GM12878 (cell line): ENCODE results near the gene DLL1.

Source experiments
- BHLHE40 ChIP-seq, 2 experiments: fragments of 450-650 bp in 1 of 2; IDR thresholded peaks; 2 replicates each; pipeline ENCODE4 v1.6.1; 2011 to 2017; ENCODE audit warnings: low read depth in 2 of 2, borderline replicate concordance in 1 of 2, improper control_type of control experiment in 1 of 2, low read length in 1 of 2, mild to moderate bottlenecking in 1 of 2
- BRCA1 ChIP-seq: IDR thresholded peaks from 2 replicates; pipeline ENCODE4 v1.6.1; 2011; ENCODE audit warnings: low read depth, low read length, improper control_type of control experiment
- EZH2 ChIP-seq: IDR thresholded peaks from 2 replicates; pipeline ENCODE4 v1.6.1; 2012; ENCODE audit warnings: low read depth, mild to moderate bottlenecking, control low read depth, inconsistent platforms, low read length, borderline replicate concordance; ENCODE audit not compliant: control insufficient read depth
- FOS ChIP-seq: IDR thresholded peaks from 3 replicates; pipeline ENCODE4 v1.6.1; 2011; ENCODE audit warnings: borderline replicate concordance; ENCODE audit not compliant: insufficient read length; ENCODE audit errors: extremely low read depth
- HDAC6 ChIP-seq: fragments of 200-600 bp; sonication (generic); IDR thresholded peaks from one replicate; pipeline ENCODE4 v1.8.0; 2017; ENCODE audit warnings: antibody characterized with exemption; ENCODE audit not compliant: unreplicated experiment
- MXI1 ChIP-seq: fragments of 150-350 bp; IDR thresholded peaks from 2 replicates; pipeline ENCODE4 v1.6.1; 2011; ENCODE audit warnings: low read depth, mild to moderate bottlenecking, inconsistent platforms, low read length, improper control_type of control experiment
- POLR2A ChIP-seq: IDR thresholded peaks from 2 replicates; pipeline ENCODE4 v1.6.1; 2011; ENCODE audit warnings: low read depth, mild to moderate bottlenecking, low read length
- RAD21 ChIP-seq: IDR thresholded peaks from 2 replicates; pipeline ENCODE4 v1.6.1; 2011; ENCODE audit warnings: mild to moderate bottlenecking, low read depth, low read length, moderate library complexity; ENCODE audit not compliant: insufficient read depth
- RCOR1 ChIP-seq: conservative IDR thresholded peaks from 2 replicates; pipeline ENCODE4 v1.6.1; 2012; ENCODE audit warnings: low read depth, low read length, improper control_type of control experiment
- TF ChIP-seq, protein P1 (sequence below), 3 experiments: IDR thresholded peaks in 2 of 3; conservative IDR thresholded peaks in 1 of 3; 2 replicates each; pipeline ENCODE4 v1.5.1; 2011; ENCODE audit warnings: low read depth in 3 of 3, low read length in 3 of 3, mild to moderate bottlenecking in 3 of 3, control low read depth in 2 of 3, moderate library complexity in 2 of 3, inconsistent platforms in 1 of 3, mixed read lengths in 1 of 3; ENCODE audit not compliant: control insufficient read depth in 2 of 3, insufficient read depth in 1 of 3; ENCODE audit errors: extremely low read depth in 1 of 3
- TF ChIP-seq, protein P2 (sequence below): IDR thresholded peaks from 2 replicates; pipeline ENCODE4 v1.6.1; 2011; ENCODE audit warnings: borderline replicate concordance, low read depth, mild to moderate bottlenecking, moderate library complexity, mixed read lengths, low read length; ENCODE audit not compliant: insufficient read depth; ENCODE audit errors: extremely low read length
- TF ChIP-seq, protein P3 (sequence below): fragments of 450-650 bp; IDR thresholded peaks from 2 replicates; pipeline ENCODE4 v1.6.1; 2017; ENCODE audit warnings: mild to moderate bottlenecking, moderate library complexity
- TF ChIP-seq, protein P4 (sequence below): IDR thresholded peaks from 2 replicates; pipeline ENCODE4 v1.6.1; 2012; ENCODE audit warnings: low read length, inconsistent platforms

DNA sequence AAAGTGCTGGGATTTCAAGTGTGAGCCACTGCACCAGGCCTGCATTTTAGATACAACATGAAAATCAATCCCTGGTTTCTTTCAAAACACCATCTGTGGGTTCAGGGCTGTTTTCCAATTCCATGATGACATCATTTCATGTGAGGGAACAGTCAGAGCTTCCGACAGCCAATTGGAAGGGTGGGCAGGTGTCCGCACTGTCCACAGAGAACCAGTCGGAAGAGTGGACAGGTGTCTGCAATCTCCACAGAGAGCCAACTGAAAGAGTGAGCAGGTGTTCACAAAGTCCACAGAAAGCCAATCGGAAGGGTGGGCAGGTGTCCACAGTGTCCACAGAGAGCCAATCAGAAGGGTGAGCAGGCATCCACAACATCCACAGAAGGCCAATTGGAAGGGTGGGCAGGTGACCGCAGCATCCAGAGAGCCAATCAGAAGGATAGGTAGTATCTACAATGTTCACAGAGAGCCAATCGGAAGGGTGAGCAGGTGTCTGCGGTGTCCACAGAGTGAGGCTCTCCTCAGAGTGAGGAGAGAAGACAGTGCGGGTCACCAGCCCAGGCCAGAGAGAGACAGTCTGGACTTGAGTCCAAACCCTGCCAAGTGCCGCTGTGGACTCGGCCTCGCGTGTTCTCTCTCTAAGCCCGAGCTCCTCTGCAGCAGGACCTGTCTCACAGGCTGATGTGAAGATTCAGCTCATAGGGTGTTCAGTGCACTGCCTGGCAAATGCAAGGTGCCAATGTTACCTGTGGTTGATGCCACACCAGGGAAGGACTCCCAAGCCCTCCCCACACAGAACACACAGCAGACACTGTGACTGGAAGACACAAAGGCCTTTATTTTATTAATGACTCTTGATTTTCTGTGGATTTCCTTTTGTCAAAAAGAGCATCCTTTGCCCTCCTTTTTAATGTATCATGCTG, 57.3 kb downstream of the DLL1 start:
- TF ChIP-seq, protein P1, sequence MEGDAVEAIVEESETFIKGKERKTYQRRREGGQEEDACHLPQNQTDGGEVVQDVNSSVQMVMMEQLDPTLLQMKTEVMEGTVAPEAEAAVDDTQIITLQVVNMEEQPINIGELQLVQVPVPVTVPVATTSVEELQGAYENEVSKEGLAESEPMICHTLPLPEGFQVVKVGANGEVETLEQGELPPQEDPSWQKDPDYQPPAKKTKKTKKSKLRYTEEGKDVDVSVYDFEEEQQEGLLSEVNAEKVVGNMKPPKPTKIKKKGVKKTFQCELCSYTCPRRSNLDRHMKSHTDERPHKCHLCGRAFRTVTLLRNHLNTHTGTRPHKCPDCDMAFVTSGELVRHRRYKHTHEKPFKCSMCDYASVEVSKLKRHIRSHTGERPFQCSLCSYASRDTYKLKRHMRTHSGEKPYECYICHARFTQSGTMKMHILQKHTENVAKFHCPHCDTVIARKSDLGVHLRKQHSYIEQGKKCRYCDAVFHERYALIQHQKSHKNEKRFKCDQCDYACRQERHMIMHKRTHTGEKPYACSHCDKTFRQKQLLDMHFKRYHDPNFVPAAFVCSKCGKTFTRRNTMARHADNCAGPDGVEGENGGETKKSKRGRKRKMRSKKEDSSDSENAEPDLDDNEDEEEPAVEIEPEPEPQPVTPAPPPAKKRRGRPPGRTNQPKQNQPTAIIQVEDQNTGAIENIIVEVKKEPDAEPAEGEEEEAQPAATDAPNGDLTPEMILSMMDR (IDR thresholded peaks at IDR 0.05 in 2 of 3, conservative IDR thresholded peaks at IDR 0.05 in 1 of 3; ENCODE audit: control insufficient read depth in 2 of 3, extremely low read depth in 1 of 3, insufficient read depth in 1 of 3, low read depth in 3 of 3, low read length in 3 of 3), result no peak
- no peak for TF ChIP-seq MXI1
- TF ChIP-seq, protein P2, sequence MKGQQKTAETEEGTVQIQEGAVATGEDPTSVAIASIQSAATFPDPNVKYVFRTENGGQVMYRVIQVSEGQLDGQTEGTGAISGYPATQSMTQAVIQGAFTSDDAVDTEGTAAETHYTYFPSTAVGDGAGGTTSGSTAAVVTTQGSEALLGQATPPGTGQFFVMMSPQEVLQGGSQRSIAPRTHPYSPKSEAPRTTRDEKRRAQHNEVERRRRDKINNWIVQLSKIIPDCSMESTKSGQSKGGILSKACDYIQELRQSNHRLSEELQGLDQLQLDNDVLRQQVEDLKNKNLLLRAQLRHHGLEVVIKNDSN, result no peak
- no peak for TF ChIP-seq BRCA1
- TF ChIP-seq, protein P3, sequence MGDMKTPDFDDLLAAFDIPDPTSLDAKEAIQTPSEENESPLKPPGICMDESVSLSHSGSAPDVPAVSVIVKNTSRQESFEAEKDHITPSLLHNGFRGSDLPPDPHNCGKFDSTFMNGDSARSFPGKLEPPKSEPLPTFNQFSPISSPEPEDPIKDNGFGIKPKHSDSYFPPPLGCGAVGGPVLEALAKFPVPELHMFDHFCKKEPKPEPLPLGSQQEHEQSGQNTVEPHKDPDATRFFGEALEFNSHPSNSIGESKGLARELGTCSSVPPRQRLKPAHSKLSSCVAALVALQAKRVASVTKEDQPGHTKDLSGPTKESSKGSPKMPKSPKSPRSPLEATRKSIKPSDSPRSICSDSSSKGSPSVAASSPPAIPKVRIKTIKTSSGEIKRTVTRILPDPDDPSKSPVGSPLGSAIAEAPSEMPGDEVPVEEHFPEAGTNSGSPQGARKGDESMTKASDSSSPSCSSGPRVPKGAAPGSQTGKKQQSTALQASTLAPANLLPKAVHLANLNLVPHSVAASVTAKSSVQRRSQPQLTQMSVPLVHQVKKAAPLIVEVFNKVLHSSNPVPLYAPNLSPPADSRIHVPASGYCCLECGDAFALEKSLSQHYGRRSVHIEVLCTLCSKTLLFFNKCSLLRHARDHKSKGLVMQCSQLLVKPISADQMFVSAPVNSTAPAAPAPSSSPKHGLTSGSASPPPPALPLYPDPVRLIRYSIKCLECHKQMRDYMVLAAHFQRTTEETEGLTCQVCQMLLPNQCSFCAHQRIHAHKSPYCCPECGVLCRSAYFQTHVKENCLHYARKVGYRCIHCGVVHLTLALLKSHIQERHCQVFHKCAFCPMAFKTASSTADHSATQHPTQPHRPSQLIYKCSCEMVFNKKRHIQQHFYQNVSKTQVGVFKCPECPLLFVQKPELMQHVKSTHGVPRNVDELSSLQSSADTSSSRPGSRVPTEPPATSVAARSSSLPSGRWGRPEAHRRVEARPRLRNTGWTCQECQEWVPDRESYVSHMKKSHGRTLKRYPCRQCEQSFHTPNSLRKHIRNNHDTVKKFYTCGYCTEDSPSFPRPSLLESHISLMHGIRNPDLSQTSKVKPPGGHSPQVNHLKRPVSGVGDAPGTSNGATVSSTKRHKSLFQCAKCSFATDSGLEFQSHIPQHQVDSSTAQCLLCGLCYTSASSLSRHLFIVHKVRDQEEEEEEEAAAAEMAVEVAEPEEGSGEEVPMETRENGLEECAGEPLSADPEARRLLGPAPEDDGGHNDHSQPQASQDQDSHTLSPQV, result no peak
- no peak for TF ChIP-seq RCOR1
- no peak for TF ChIP-seq RAD21
- TF ChIP-seq POLR2A, result no peak
- TF ChIP-seq BHLHE40 (IDR thresholded peaks at IDR 0.05; ENCODE audit: borderline replicate concordance in 1 of 2, low read depth in 2 of 2, low read length in 1 of 2), result no peak
- TF ChIP-seq HDAC6, result no peak
- no peak for TF ChIP-seq FOS
- TF ChIP-seq EZH2, result no peak
- TF ChIP-seq, protein P4, sequence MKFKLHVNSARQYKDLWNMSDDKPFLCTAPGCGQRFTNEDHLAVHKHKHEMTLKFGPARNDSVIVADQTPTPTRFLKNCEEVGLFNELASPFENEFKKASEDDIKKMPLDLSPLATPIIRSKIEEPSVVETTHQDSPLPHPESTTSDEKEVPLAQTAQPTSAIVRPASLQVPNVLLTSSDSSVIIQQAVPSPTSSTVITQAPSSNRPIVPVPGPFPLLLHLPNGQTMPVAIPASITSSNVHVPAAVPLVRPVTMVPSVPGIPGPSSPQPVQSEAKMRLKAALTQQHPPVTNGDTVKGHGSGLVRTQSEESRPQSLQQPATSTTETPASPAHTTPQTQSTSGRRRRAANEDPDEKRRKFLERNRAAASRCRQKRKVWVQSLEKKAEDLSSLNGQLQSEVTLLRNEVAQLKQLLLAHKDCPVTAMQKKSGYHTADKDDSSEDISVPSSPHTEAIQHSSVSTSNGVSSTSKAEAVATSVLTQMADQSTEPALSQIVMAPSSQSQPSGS, result no peak
